GM19239 (cell line): ENCODE results near the gene SLC40A1.

Source experiments
- DNase-seq: peaks from one replicate; pipeline ENCODE4 v3.0.0; 2011; ENCODE audit warnings: low spot score; ENCODE audit not compliant: insufficient read length
- FAIRE-seq: peaks from 2 replicates; lab custom pipeline; 2011; peaks lifted over from hg19 to GRCh38; lab: Jason Lieb, UNC

Gene SLC40A1

GRCh38 chr2:189519631-189520387 is 60.8 kb downstream of the SLC40A1 start:
- FAIRE-seq (no peak), DNase-seq (no peak)

- DNase-seq: no peak
- FAIRE-seq: no peak
These were observed 62.6 kb downstream of the SLC40A1 start for GRCh38 chr2:189517847-189518535.

- DNase-seq (no peak), FAIRE-seq (no peak)
These were observed 64.0 kb downstream of the SLC40A1 start for GRCh38 chr2:189516546-189516945.

- DNase-seq (no peak), FAIRE-seq (no peak)
These were observed 65.3 kb downstream of the SLC40A1 start for GRCh38 chr2:189515264-189515663.

GRCh38 chr2:189514104-189514503 is 66.5 kb downstream of the SLC40A1 start:
- no peak for FAIRE-seq
- no peak for DNase-seq

GRCh38 chr2:189512879-189513278 is 67.7 kb downstream of the SLC40A1 start:
- no peak for FAIRE-seq
- no peak for DNase-seq

GRCh38 chr2:189511960-189512319 is 68.6 kb downstream of the SLC40A1 start:
- FAIRE-seq (no peak), DNase-seq (no peak)

GRCh38 chr2:189511210-189511959 is 69.2 kb downstream of the SLC40A1 start:
- DNase-seq (no peak), FAIRE-seq (no peak)
